GM21515 (cell line): ENCODE measurements around the gene MAST4.

Experiments used
- ATAC-seq: cut with Tn5 transposase; IDR thresholded peaks from one replicate; pipeline ENCODE4 v1.9.1; 2021; ENCODE audit not compliant: unreplicated experiment

MAST4 gene

GRCh38 chr5:67059744-67060490 is 463.7 kb downstream of the MAST4 start:
- no peak for ATAC-seq

- no peak for ATAC-seq
Measured at GRCh38 chr5:67061511-67061910, 465.3 kb downstream of the MAST4 start.

- ATAC-seq, result no peak
Measured at GRCh38 chr5:67063055-67063454, 466.9 kb downstream of the MAST4 start.

- no peak for ATAC-seq
Measured at GRCh38 chr5:67063791-67064190, 467.6 kb downstream of the MAST4 start.

GRCh38 chr5:67065237-67065636 is 469.0 kb downstream of the MAST4 start:
- peak; percentile 84 for ATAC-seq

- ATAC-seq, result no peak
Measured at GRCh38 chr5:67065696-67066095, 469.5 kb downstream of the MAST4 start.

GRCh38 chr5:67066815-67067214 is 470.6 kb downstream of the MAST4 start:
- no peak for ATAC-seq

GRCh38 chr5:67073045-67073680 is 477.0 kb downstream of the MAST4 start:
- ATAC-seq, result no peak

- no peak for ATAC-seq
Measured at GRCh38 chr5:67077296-67077695, 481.1 kb downstream of the MAST4 start.

- no peak for ATAC-seq
Measured at GRCh38 chr5:67081261-67081660, 485.1 kb downstream of the MAST4 start.

GRCh38 chr5:67082941-67083340 is 486.7 kb downstream of the MAST4 start:
- no peak for ATAC-seq

- ATAC-seq, result no peak
Measured at GRCh38 chr5:67085616-67086015, 489.4 kb downstream of the MAST4 start.

GRCh38 chr5:67089200-67089725 is 493.1 kb downstream of the MAST4 start:
- no peak for ATAC-seq

- no peak for ATAC-seq
Measured at GRCh38 chr5:67090040-67090439, 493.8 kb downstream of the MAST4 start.

- no peak for ATAC-seq
Measured at GRCh38 chr5:67090593-67090992, 494.4 kb downstream of the MAST4 start.

GRCh38 chr5:67092535-67092934 is 496.3 kb downstream of the MAST4 start:
- no peak for ATAC-seq

- ATAC-seq, result no peak
Measured at GRCh38 chr5:67093279-67093678, 497.1 kb downstream of the MAST4 start.

GRCh38 chr5:67094476-67095300 is 498.5 kb downstream of the MAST4 start:
- no peak for ATAC-seq

GRCh38 chr5:67095346-67096171 is 499.4 kb downstream of the MAST4 start:
- ATAC-seq, result no peak

GRCh38 chr5:67098656-67099055 is 502.5 kb downstream of the MAST4 start:
- ATAC-seq, result no peak

GRCh38 chr5:67100301-67100700 is 504.1 kb downstream of the MAST4 start:
- no peak for ATAC-seq
